ENCODE data around the gene OR4C16.

- TF ChIP-seq TAF1 (IDR thresholded peaks at IDR 0.05; ENCODE audit: borderline replicate concordance, insufficient read depth, low read length) (no peak), POLR2AphosphoS5 (IDR thresholded peaks at IDR 0.05; ENCODE audit: low read depth, low read length) (no peak), FOXP2 (optimal IDR thresholded peaks at IDR 0.05; ENCODE audit: borderline replicate concordance, extremely low read depth, extremely low read length, insufficient read depth) (no peak)
Observed at GRCh38 chr11:55571828-55572227, at the start of gene OR4C16.

Data from PFSK-1 (cell line).